Measurements from ENCODE around the gene DDX52. TPM values are rescaled to one million over a fixed set of nuclear protein-coding genes. Genes with fewer than 3 reads are reported as not detected.

The DDX52 gene
- total and polyA plus RNA-seq, 4 donors: 8.8 to 28.9 (median 14.2) TPM

- WGBS, 2 donors: 55 to 76% methylated on average over 4 of the region's 4 CpGs
- Histone ChIP-seq H3K9ac (ENCODE audit: insufficient read depth in 1 of 2, low read length in 2 of 2) (no peak overlapping the region), H3K9me3 (ENCODE audit: control insufficient read depth in 4 of 4, insufficient read depth in 3 of 4, low read length in 3 of 4) (no peaks in the 10 kb centered on the region), H3K4me3 (no peak overlapping the region), H3K27ac (ENCODE audit: low read depth in 1 of 2, low read length in 1 of 2) (no peak overlapping the region), H3K36me3 (ENCODE audit: control insufficient read depth in 4 of 4, insufficient read depth in 4 of 4, low read length in 4 of 4) (no peaks in the 10 kb centered on the region), H3K27me3 (ENCODE audit: control insufficient read depth in 3 of 3, insufficient read depth in 3 of 3, low read length in 2 of 3) (no peaks in the 10 kb centered on the region), H3K4me1 (ENCODE audit: control insufficient read depth in 5 of 5, insufficient read depth in 5 of 5, low read length in 5 of 5) (no peaks in the 10 kb centered on the region)
- ATAC-seq (ENCODE audit: insufficient read depth, low FRiP score) (no peak), DNase-seq (no peak)
- TF ChIP-seq, protein P1, sequence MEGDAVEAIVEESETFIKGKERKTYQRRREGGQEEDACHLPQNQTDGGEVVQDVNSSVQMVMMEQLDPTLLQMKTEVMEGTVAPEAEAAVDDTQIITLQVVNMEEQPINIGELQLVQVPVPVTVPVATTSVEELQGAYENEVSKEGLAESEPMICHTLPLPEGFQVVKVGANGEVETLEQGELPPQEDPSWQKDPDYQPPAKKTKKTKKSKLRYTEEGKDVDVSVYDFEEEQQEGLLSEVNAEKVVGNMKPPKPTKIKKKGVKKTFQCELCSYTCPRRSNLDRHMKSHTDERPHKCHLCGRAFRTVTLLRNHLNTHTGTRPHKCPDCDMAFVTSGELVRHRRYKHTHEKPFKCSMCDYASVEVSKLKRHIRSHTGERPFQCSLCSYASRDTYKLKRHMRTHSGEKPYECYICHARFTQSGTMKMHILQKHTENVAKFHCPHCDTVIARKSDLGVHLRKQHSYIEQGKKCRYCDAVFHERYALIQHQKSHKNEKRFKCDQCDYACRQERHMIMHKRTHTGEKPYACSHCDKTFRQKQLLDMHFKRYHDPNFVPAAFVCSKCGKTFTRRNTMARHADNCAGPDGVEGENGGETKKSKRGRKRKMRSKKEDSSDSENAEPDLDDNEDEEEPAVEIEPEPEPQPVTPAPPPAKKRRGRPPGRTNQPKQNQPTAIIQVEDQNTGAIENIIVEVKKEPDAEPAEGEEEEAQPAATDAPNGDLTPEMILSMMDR (IDR thresholded peaks at IDR 0.05; ENCODE audit: control extremely low read depth, extremely low read depth): no peak
Observed at GRCh38 chr17:37662353-37662752, 19.1 kb upstream of the DDX52 start.

DNA sequence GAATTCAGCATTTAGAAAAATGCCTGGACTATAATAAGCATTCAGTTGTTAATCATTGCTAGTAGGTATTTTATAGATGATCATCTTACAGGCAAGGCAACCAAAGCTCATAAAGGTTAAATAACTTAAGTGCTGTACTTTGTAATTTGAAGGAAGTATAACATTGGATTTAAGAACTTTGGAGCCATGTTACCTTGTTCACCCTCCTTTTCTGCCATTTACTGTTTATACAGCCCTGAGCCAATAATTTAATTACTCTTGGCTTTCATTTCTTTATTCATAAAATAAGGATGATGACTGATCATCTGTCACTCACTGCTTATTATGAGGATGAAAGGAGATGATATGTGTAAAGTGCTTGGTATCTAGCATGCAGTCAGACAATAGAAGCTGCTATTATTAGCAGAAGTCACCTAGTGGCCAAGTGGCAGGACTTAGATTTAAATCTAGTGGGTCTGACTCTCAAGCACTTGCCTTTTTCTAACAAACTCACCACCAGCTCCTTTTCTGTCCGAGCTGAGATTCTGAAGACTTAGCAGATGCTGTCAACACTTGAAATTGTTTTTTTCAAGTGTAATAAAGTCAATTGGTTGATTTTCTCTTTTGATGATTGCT, 18.3 kb upstream of the DDX52 start:
- Histone ChIP-seq H3K4me1 (ENCODE audit: control insufficient read depth in 5 of 5, insufficient read depth in 5 of 5, low read length in 5 of 5) (no peaks in the 10 kb centered on the region), H3K4me3 (no peak overlapping the region), H3K36me3 (ENCODE audit: control insufficient read depth in 4 of 4, insufficient read depth in 4 of 4, low read length in 4 of 4) (no peaks in the 10 kb centered on the region), H3K27me3 (ENCODE audit: control insufficient read depth in 3 of 3, insufficient read depth in 3 of 3, low read length in 2 of 3) (no peaks in the 10 kb centered on the region), H3K9me3 (ENCODE audit: control insufficient read depth in 4 of 4, insufficient read depth in 3 of 4, low read length in 3 of 4) (no peaks in the 10 kb centered on the region), H3K9ac (ENCODE audit: insufficient read depth in 1 of 2, low read length in 2 of 2) (no peak overlapping the region), H3K27ac (ENCODE audit: low read depth in 1 of 2, low read length in 1 of 2) (no peak overlapping the region)
- TF ChIP-seq, protein P1 (IDR thresholded peaks at IDR 0.05; ENCODE audit: control extremely low read depth, extremely low read depth): no peak
- ATAC-seq (ENCODE audit: insufficient read depth, low FRiP score): no peak
- WGBS, 2 donors: 62 to 70% methylated on average over 1 of the region's 1 CpG
- no peak for DNase-seq

DNA sequence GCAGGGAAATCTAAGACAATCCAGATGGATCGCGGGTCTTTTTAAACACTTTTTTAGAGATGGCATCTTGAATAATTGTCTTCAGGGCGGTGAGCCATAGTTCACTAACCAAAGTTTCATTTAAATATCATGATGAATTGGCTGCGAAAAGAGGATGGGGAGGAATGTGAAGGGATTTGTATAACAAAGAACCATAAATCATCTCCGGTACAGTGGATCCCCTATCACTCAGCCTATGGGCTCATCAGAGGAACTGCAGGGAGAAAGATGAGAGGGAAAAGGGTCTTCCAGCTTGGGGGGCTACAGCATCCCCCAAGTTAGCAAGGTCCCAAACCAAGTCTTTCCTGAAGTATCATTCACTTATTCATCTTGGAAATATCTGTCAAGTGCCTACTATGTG, 16.7 kb upstream of the DDX52 start:
- no peak for ATAC-seq (ENCODE audit: insufficient read depth, low FRiP score)
- no peak for DNase-seq
- Histone ChIP-seq H3K9ac (ENCODE audit: insufficient read depth in 1 of 2, low read length in 2 of 2) (no peak overlapping the region), H3K9me3 (ENCODE audit: control insufficient read depth in 4 of 4, insufficient read depth in 3 of 4, low read length in 3 of 4) (no peaks in the 10 kb centered on the region), H3K4me1 (ENCODE audit: control insufficient read depth in 5 of 5, insufficient read depth in 5 of 5, low read length in 5 of 5) (no peaks in the 10 kb centered on the region), H3K36me3 (ENCODE audit: control insufficient read depth in 4 of 4, insufficient read depth in 4 of 4, low read length in 4 of 4) (no peaks in the 10 kb centered on the region), H3K27ac (ENCODE audit: low read depth in 1 of 2, low read length in 1 of 2) (no peak overlapping the region), H3K4me3 (no peak overlapping the region), H3K27me3 (ENCODE audit: control insufficient read depth in 3 of 3, insufficient read depth in 3 of 3, low read length in 2 of 3) (no peaks in the 10 kb centered on the region)
- TF ChIP-seq, protein P1 (IDR thresholded peaks at IDR 0.05; ENCODE audit: control extremely low read depth, extremely low read depth): no peak
- WGBS, 2 donors: 58 to 82% methylated on average over 5 of the region's 5 CpGs

DNA sequence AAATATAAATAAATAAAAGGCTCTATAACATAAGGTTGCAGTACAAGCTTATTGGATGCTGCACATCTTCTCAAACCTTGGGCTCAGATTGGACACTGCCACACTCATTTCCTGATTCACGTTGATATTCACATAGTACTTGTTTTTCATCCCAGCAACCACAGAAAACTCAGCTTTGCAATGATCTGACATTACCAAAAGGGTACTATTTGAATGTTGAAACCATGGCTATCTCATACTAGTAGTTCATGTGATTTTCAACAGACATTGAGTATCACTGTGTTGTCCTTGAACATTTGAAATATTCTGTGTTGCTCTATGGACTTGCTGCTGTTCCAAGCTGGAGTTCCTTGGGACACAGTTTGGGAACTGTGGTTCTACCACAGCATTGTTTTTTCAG, 14.0 kb upstream of the DDX52 start:
- Histone ChIP-seq H3K9me3 (ENCODE audit: control insufficient read depth in 4 of 4, insufficient read depth in 3 of 4, low read length in 3 of 4) (no peaks in the 10 kb centered on the region), H3K9ac (ENCODE audit: insufficient read depth in 1 of 2, low read length in 2 of 2) (no peak overlapping the region), H3K4me3 (no peak overlapping the region), H3K4me1 (ENCODE audit: control insufficient read depth in 5 of 5, insufficient read depth in 5 of 5, low read length in 5 of 5) (no peaks in the 10 kb centered on the region), H3K36me3 (ENCODE audit: control insufficient read depth in 4 of 4, insufficient read depth in 4 of 4, low read length in 4 of 4) (no peaks in the 10 kb centered on the region), H3K27ac (ENCODE audit: low read depth in 1 of 2, low read length in 1 of 2) (no peak overlapping the region), H3K27me3 (ENCODE audit: control insufficient read depth in 3 of 3, insufficient read depth in 3 of 3, low read length in 2 of 3) (peaks cover 0 to 5% (median 0%) of the 10 kb centered on the region in 3 donors)
- DNase-seq (no peak), ATAC-seq (ENCODE audit: insufficient read depth, low FRiP score) (no peak)
- TF ChIP-seq, protein P1 (IDR thresholded peaks at IDR 0.05; ENCODE audit: control extremely low read depth, extremely low read depth): no peak
- 52 to 60% methylated on average over 1 of the region's 1 CpG for WGBS, 2 donors
